Measurements from ENCODE around the gene SLC13A2.

Gene SLC13A2

GRCh38 chr17:28527181-28527681 is 53.8 kb downstream of the SLC13A2 start:
- Histone ChIP-seq H3K79me2 (ENCODE audit: insufficient read depth, low read depth) (no peaks in the 10 kb centered on the region), H2AFZ (ENCODE audit: low read depth) (no peak overlapping the region), H3K9ac (no peak overlapping the region), H3K27me3 (ENCODE audit: insufficient read depth, low read depth) (peaks cover 39% of the 10 kb centered on the region), H3K4me2 (no peak overlapping the region), H3K4me1 (ENCODE audit: low read depth, poor library complexity, severe bottlenecking) (no peaks in the 10 kb centered on the region), H3K27ac (no peak overlapping the region), H4K20me1 (ENCODE audit: insufficient read depth) (no peaks in the 10 kb centered on the region), H3K36me3 (ENCODE audit: insufficient read depth) (no peaks in the 10 kb centered on the region), H3K4me3 (IDR thresholded peaks at IDR 0.05; ENCODE audit: insufficient read depth, low read depth, low read length) (no peak overlapping the region)
- TF ChIP-seq CTCF (conservative IDR thresholded peaks at IDR 0.05; ENCODE audit: low read depth, low read length), result no peak

- H3K27me3 ChIP-seq (ENCODE audit: insufficient read depth, low read depth), result peaks cover 39% of the 10 kb centered on the region
- no peak overlapping the region for H3K4me2 ChIP-seq
- no peak overlapping the region for H2AFZ ChIP-seq (ENCODE audit: low read depth)
- H3K4me3 ChIP-seq (IDR thresholded peaks at IDR 0.05; ENCODE audit: insufficient read depth, low read depth, low read length), result no peak overlapping the region
- no peak for TF ChIP-seq CTCF (conservative IDR thresholded peaks at IDR 0.05; ENCODE audit: low read depth, low read length)
- no peaks in the 10 kb centered on the region for H3K36me3 ChIP-seq (ENCODE audit: insufficient read depth)
- H3K27ac ChIP-seq, result no peak overlapping the region
- H3K79me2 ChIP-seq (ENCODE audit: insufficient read depth, low read depth), result no peaks in the 10 kb centered on the region
- no peak overlapping the region for H3K9ac ChIP-seq
- H4K20me1 ChIP-seq (ENCODE audit: insufficient read depth), result no peaks in the 10 kb centered on the region
- no peaks in the 10 kb centered on the region for H3K4me1 ChIP-seq (ENCODE audit: low read depth, poor library complexity, severe bottlenecking)
Measured at GRCh38 chr17:28527859-28528258, 54.4 kb downstream of the SLC13A2 start.

GRCh38 chr17:28528327-28529012 is 55.0 kb downstream of the SLC13A2 start:
- no peaks in the 10 kb centered on the region for H3K4me1 ChIP-seq (ENCODE audit: low read depth, poor library complexity, severe bottlenecking)
- H3K4me2 ChIP-seq, result no peak overlapping the region
- H3K4me3 ChIP-seq (IDR thresholded peaks at IDR 0.05; ENCODE audit: insufficient read depth, low read depth, low read length), result no peak overlapping the region
- no peak overlapping the region for H2AFZ ChIP-seq (ENCODE audit: low read depth)
- H3K36me3 ChIP-seq (ENCODE audit: insufficient read depth), result no peaks in the 10 kb centered on the region
- H3K9ac ChIP-seq, result no peak overlapping the region
- H3K27me3 ChIP-seq (ENCODE audit: insufficient read depth, low read depth), result peaks cover 40% of the 10 kb centered on the region
- no peak overlapping the region for H3K27ac ChIP-seq
- H3K79me2 ChIP-seq (ENCODE audit: insufficient read depth, low read depth), result no peaks in the 10 kb centered on the region
- no peak for TF ChIP-seq CTCF (conservative IDR thresholded peaks at IDR 0.05; ENCODE audit: low read depth, low read length)
- no peaks in the 10 kb centered on the region for H4K20me1 ChIP-seq (ENCODE audit: insufficient read depth)

GRCh38 chr17:28529013-28529400 is 55.6 kb downstream of the SLC13A2 start:
- no peaks in the 10 kb centered on the region for H3K36me3 ChIP-seq (ENCODE audit: insufficient read depth)
- H3K27me3 ChIP-seq (ENCODE audit: insufficient read depth, low read depth), result peaks cover 41% of the 10 kb centered on the region
- H3K4me2 ChIP-seq, result no peak overlapping the region
- H3K9ac ChIP-seq, result no peak overlapping the region
- H3K4me1 ChIP-seq (ENCODE audit: low read depth, poor library complexity, severe bottlenecking), result no peaks in the 10 kb centered on the region
- no peak overlapping the region for H2AFZ ChIP-seq (ENCODE audit: low read depth)
- no peak for TF ChIP-seq CTCF (conservative IDR thresholded peaks at IDR 0.05; ENCODE audit: low read depth, low read length)
- no peaks in the 10 kb centered on the region for H3K79me2 ChIP-seq (ENCODE audit: insufficient read depth, low read depth)
- H4K20me1 ChIP-seq (ENCODE audit: insufficient read depth), result no peaks in the 10 kb centered on the region
- H3K4me3 ChIP-seq (IDR thresholded peaks at IDR 0.05; ENCODE audit: insufficient read depth, low read depth, low read length), result no peak overlapping the region
- no peak overlapping the region for H3K27ac ChIP-seq
